ENCODE measurements around the gene TCEAL7.

Gene TCEAL7

DNA sequence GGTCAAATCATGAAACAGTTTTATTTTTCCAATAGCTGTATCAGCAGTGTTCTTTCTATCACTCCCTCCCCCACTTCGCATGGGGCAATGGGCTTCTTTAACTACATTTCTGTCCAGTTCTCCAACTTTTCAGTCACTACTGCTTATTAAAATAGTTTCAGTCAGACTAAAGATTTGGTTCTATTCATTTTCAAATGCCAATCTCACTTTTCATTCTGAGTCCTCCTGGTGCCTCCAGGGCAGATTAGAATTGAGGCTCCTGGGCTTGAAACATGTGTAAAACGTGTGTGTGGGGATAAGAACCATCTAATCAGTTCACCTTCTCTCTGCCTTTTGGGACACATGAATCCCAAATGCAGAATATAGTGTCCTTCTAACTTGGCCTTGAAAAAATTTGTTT is 42.8 kb downstream of the TCEAL7 start:
- H3K27ac ChIP-seq, result no peak overlapping the region
- no peak for DNase-seq
- TF ChIP-seq, protein P1, sequence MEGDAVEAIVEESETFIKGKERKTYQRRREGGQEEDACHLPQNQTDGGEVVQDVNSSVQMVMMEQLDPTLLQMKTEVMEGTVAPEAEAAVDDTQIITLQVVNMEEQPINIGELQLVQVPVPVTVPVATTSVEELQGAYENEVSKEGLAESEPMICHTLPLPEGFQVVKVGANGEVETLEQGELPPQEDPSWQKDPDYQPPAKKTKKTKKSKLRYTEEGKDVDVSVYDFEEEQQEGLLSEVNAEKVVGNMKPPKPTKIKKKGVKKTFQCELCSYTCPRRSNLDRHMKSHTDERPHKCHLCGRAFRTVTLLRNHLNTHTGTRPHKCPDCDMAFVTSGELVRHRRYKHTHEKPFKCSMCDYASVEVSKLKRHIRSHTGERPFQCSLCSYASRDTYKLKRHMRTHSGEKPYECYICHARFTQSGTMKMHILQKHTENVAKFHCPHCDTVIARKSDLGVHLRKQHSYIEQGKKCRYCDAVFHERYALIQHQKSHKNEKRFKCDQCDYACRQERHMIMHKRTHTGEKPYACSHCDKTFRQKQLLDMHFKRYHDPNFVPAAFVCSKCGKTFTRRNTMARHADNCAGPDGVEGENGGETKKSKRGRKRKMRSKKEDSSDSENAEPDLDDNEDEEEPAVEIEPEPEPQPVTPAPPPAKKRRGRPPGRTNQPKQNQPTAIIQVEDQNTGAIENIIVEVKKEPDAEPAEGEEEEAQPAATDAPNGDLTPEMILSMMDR (IDR thresholded peaks at IDR 0.05; ENCODE audit: low read depth, low read length, missing control alignments), result no peak
- in situ Hi-C loops (cut with HindIII; ENCODE audit: low pct_ligation_motif_present, low sequenced_read_pairs), result no loop called here
- no peaks in the 10 kb centered on the region for H3K27me3 ChIP-seq (replicated peaks)
- H3K4me3 ChIP-seq (ENCODE audit: low read depth, low read length), result no peak overlapping the region
- H3K36me3 ChIP-seq (replicated peaks), result no peaks in the 10 kb centered on the region

DNA sequence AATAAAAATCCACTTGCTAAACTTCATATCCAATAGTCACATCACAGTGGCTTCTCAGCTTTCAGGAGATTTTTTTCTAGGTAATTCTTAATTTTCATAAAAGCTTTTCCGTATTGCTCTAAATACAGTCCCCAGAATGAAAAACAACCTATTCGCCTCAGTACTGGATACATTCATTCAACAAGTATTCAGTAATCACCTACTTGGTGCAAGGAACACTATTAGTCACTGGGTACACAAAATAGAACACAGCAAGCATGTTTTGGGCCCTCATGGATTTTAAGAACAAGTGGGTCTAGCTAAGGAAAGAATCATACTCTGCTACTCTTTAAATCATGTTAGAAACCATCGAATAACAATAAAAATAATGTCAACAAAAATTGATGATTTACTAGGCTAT is 43.5 kb downstream of the TCEAL7 start:
- Histone ChIP-seq H3K27me3 (replicated peaks) (no peaks in the 10 kb centered on the region), H3K36me3 (replicated peaks) (no peaks in the 10 kb centered on the region), H3K27ac (no peak overlapping the region), H3K4me3 (ENCODE audit: low read depth, low read length) (no peak overlapping the region)
- TF ChIP-seq, protein P1 (IDR thresholded peaks at IDR 0.05; ENCODE audit: low read depth, low read length, missing control alignments), result no peak
- no peak for DNase-seq
- in situ Hi-C loops (cut with HindIII; ENCODE audit: low pct_ligation_motif_present, low sequenced_read_pairs), result no loop called here

DNA sequence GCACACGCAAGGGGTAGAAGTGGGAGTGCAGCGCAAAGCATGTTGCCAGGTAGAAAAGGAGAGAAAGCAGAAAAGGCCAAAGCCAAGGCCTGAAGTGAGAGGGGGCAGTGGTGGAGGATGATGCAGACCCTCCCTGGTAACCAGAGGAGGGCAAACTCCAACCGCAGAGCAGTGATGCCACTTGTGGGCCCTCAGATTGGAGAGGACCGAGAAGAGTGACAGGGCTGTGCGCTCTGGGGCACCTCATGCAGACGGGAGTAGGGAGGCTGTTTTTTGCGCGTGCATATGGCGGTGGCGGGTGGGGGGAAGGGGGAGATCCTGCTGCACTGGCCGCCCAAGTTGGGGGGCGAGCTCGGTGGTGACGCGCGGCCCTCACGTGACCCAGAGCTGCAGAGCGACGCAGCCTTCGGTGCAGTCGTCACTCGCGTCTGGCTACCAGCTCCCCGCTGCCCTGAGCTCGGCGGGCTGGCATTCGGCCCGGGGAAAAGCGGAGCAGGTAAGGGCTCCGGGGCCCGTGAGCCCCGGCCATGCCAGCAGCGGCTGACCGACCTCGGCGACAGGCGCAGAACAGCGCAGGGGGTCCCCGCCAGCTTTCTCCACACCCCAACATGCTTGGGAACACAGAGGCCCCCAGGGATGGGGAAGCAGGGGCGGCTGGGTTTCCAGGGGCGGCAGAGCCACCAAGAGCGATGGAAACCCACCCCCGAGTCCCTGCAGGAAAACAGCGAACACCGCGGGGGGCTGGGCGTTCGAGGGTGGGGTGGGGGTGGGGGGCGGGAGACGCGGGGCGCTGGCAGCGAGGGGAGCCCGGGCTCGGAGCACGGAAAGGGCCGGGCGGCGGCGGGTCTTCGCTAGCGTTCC is 46.3 kb downstream of the TCEAL7 start, which contains the start of gene BEX3:
TSS of gene BEX3 (plus strand) at position 421 of the 861 bp plus-strand sequence. CDS start 984 bp downstream, outside the sequence.
- DNase-seq, result no peak
- in situ Hi-C loops (cut with HindIII; ENCODE audit: low pct_ligation_motif_present, low sequenced_read_pairs), result no loop called here

DNA sequence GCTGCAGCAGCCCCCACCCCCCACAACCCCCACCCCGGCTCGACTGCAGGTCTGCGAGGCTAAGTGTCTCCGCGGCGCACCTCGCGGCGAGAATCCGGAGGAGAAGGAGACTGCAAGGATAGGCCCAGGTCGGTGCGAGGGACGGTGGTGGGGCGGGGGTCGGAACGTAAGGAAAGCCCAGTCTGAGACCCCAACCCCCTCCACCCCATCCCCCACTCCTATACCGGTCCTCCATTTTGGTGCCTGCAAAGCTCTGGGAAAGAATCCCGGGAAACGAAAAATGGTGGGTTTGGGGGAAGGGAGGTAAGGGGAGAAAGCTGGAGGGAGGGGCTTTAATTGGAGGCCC is 46.9 kb downstream of the TCEAL7 start:
- H3K36me3 ChIP-seq (replicated peaks), result no peaks in the 10 kb centered on the region
- DNase-seq, result no peak
- TF ChIP-seq, protein P1 (IDR thresholded peaks at IDR 0.05; ENCODE audit: low read depth, low read length, missing control alignments), result no peak
- in situ Hi-C loops (cut with HindIII; ENCODE audit: low pct_ligation_motif_present, low sequenced_read_pairs), result no loop called here
- H3K27me3 ChIP-seq (replicated peaks), result no peaks in the 10 kb centered on the region
- peak overlapping the region; percentile 51 for H3K27ac ChIP-seq
- H3K4me3 ChIP-seq (ENCODE audit: low read depth, low read length), result peak overlapping the region; percentile 77

More for the DNA sequence above, 46.3 kb downstream of the TCEAL7 start, which contains the start of gene BEX3:
- no peaks in the 10 kb centered on the region for H3K27me3 ChIP-seq (replicated peaks)
- H3K36me3 ChIP-seq (replicated peaks), result no peaks in the 10 kb centered on the region
- TF ChIP-seq, protein P1 (IDR thresholded peaks at IDR 0.05; ENCODE audit: low read depth, low read length, missing control alignments), result no peak
- H3K4me3 ChIP-seq (ENCODE audit: low read depth, low read length), result peak within 1 kb of the TSS; percentile 77
- H3K27ac ChIP-seq, result peak within 1 kb of the TSS; percentile 92

DNA sequence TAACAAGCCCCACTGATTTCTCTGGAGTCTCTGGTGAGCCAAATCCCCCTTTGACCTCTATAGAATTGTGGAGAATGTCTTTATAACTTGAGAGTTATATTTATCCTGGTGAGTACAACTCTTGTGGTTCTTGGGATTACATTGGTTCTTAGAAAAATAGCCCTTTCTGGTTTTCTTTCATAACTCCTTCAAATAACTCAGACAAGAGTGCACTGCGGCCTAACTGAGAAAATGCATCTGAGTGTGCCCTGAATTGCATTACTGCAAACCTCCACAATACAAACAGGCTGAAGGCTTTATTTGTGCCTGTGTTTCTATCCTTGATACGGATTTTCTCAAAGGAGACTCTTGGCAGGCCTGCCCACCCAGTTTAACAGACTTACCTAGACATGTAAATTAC is 49.0 kb downstream of the TCEAL7 start:
- H3K36me3 ChIP-seq (replicated peaks), result no peaks in the 10 kb centered on the region
- no peak overlapping the region for H3K4me3 ChIP-seq (ENCODE audit: low read depth, low read length)
- no peak for DNase-seq
- in situ Hi-C loops (cut with HindIII; ENCODE audit: low pct_ligation_motif_present, low sequenced_read_pairs), result no loop called here
- no peaks in the 10 kb centered on the region for H3K27me3 ChIP-seq (replicated peaks)
- TF ChIP-seq, protein P1 (IDR thresholded peaks at IDR 0.05; ENCODE audit: low read depth, low read length, missing control alignments), result no peak
- no peak overlapping the region for H3K27ac ChIP-seq
